Measurements from ENCODE around the gene CBX7. TPM values are rescaled to one million over a fixed set of nuclear protein-coding genes. Genes with fewer than 3 reads are reported as not detected.

The CBX7 gene
- total and polyA plus RNA-seq, 9 of the 15 experiments (the other 6 are each of a cell fraction or from before 2014, with no cell fraction given): 0.04 to 5.2 (median 2.8) TPM

DNA sequence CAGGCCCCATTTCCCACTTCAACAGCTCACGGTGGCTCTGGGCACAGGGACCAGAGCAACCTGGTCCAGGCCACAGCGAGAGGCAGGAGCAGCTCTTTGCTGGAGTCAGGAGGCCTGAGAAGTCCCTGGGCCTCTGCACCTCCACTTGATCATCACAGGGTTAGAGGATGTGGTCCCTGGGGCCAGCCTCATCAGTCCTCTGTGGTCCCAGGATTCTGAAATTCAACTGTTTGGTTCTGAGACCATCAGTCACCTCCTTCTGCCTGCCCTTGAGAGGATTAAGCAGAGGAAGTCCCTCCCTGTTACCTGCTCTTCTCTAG, 24.9 kb upstream of the CBX7 start:
- DNase-seq (ENCODE audit: extremely low read depth in 1 of 4, low spot score in 3 of 4): no peak

More for the DNA sequence above, 24.9 kb upstream of the CBX7 start:
- TF ChIP-seq TEAD2 (tag; IDR thresholded peaks at IDR 0.05) (no peak), NFXL1 (CRISPR knock-in tag; IDR thresholded peaks at IDR 0.05) (no peak), BRD4 (IDR thresholded peaks at IDR 0.05) (no peak), MYBL2 (IDR thresholded peaks at IDR 0.05; ENCODE audit: low read depth) (no peak), MYBL2 (CRISPR knock-in tag; IDR thresholded peaks at IDR 0.05; ENCODE audit: borderline replicate concordance) (no peak), HDAC3 (IDR thresholded peaks at IDR 0.05; ENCODE audit: borderline replicate concordance, partially characterized antibody) (no peak), ZNF277 (CRISPR knock-in tag; IDR thresholded peaks at IDR 0.05; ENCODE audit: borderline replicate concordance) (no peak), ETV1 (tag; conservative IDR thresholded peaks at IDR 0.05; ENCODE audit: low read depth) (no peak), CHAMP1 (IDR thresholded peaks at IDR 0.05) (no peak), HIVEP1 (CRISPR knock-in tag; IDR thresholded peaks at IDR 0.05) (no peak), KAT7 (CRISPR knock-in tag; IDR thresholded peaks at IDR 0.05; ENCODE audit: borderline replicate concordance) (no peak), ZNF717 (CRISPR knock-in tag; IDR thresholded peaks at IDR 0.05) (no peak), SUPT5H (IDR thresholded peaks at IDR 0.05) (no peak), E2F1 (CRISPR knock-in tag; IDR thresholded peaks at IDR 0.05) (no peak)
- TF ChIP-seq, protein P1, sequence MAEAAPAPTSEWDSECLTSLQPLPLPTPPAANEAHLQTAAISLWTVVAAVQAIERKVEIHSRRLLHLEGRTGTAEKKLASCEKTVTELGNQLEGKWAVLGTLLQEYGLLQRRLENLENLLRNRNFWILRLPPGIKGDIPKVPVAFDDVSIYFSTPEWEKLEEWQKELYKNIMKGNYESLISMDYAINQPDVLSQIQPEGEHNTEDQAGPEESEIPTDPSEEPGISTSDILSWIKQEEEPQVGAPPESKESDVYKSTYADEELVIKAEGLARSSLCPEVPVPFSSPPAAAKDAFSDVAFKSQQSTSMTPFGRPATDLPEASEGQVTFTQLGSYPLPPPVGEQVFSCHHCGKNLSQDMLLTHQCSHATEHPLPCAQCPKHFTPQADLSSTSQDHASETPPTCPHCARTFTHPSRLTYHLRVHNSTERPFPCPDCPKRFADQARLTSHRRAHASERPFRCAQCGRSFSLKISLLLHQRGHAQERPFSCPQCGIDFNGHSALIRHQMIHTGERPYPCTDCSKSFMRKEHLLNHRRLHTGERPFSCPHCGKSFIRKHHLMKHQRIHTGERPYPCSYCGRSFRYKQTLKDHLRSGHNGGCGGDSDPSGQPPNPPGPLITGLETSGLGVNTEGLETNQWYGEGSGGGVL (CRISPR knock-in tag; IDR thresholded peaks at IDR 0.05): no peak
- in situ Hi-C loops (cut with MboI): loop anchor here (10.0 kb wide), 1 partner anchor 327 kb away; the partner anchor contains the start of gene MIEF1
- POLR2A ChIA-PET: interaction anchor here (0.6 to 1.0 kb wide), 2 partner anchors 139 to 141 kb away, joined by 3 to 4 read pairs; no protein-coding TSS in a partner anchor
- Histone ChIP-seq H3K4me1 (replicated peaks in 1 of 2; ENCODE audit: control insufficient read depth in 2 of 2, insufficient read depth in 2 of 2, low read length in 2 of 2) (peaks cover 13 to 33% of the 10 kb centered on the region in 2 experiments; a peak in 4 of 5 replicates), H3K27me3 (ENCODE audit: control insufficient read depth in 2 of 2, insufficient read depth in 2 of 2, low read length in 2 of 2) (no peaks in the 10 kb centered on the region), H3K36me3 (ENCODE audit: control insufficient read depth, insufficient read depth, low read length) (no peaks in the 10 kb centered on the region), H3K9me1 (ENCODE audit: control insufficient read depth, insufficient read depth, low read length) (no peaks in the 10 kb centered on the region), H3K4me3 (no peak overlapping the region), H3K9me3 (replicated peaks; ENCODE audit: control insufficient read depth, insufficient read depth, low read depth, low read length) (no peaks in the 10 kb centered on the region), H3K4me2 (ENCODE audit: insufficient read depth, low read length) (no peak overlapping the region), H3K79me2 (ENCODE audit: control insufficient read depth, insufficient read depth, low read length) (no peaks in the 10 kb centered on the region), H3K9ac (ENCODE audit: insufficient read depth in 1 of 2, low read depth in 2 of 2, low read length in 2 of 2) (no peak overlapping the region), H3K27ac (ENCODE audit: extremely low read depth, low read depth, low read length) (no peak overlapping the region), H2AFZ (ENCODE audit: low read depth, low read length) (no peak overlapping the region), H4K20me1 (replicated peaks; ENCODE audit: control insufficient read depth, insufficient read depth, low read length) (no peaks in the 10 kb centered on the region)
- CTCF ChIA-PET (ENCODE audit: low intra/inter-chr PET ratio): no interaction called here
- ATAC-seq (no peak), FAIRE-seq (no peak)
- WGBS (ENCODE audit: insufficient coverage, low coverage, missing lambda C conversion rate): 39% methylated on average over 2 of the region's 2 CpGs
- no TSS peak for BruUV-seq (replicated peaks)
- intact Hi-C loops (cut with micrococcal nuclease): loop anchor here (10.0 kb wide), 1 partner anchor 347 kb away; the partner anchor contains the start of gene ATF4

Data from K562 (cell line).